ENCODE data around the gene CCDC69.
"Not testable (repeated sequence)": the region's sequence is repeated elsewhere in the genome, so short reads cannot be mapped to it uniquely, and the experiment has no call there.

Gene CCDC69

GRCh38 chr5:151205411-151205810 is 18.5 kb downstream of the CCDC69 start:
- no peak for TF ChIP-seq CTCF (IDR thresholded peaks at IDR 0.05; ENCODE audit: borderline replicate concordance, insufficient read depth, low read depth, low read length)
- H3K4me3 ChIP-seq (ENCODE audit: low read depth, low read length): no peak overlapping the region

GRCh38 chr5:151204051-151204450 is 19.8 kb downstream of the CCDC69 start:
- TF ChIP-seq CTCF (IDR thresholded peaks at IDR 0.05; ENCODE audit: borderline replicate concordance, insufficient read depth, low read depth, low read length): no peak
- no peak overlapping the region for H3K4me3 ChIP-seq (ENCODE audit: low read depth, low read length)

GRCh38 chr5:151202381-151203139 is 21.3 kb downstream of the CCDC69 start:
- no peak overlapping the region for H3K4me3 ChIP-seq (ENCODE audit: low read depth, low read length)
- no peak for TF ChIP-seq CTCF (IDR thresholded peaks at IDR 0.05; ENCODE audit: borderline replicate concordance, insufficient read depth, low read depth, low read length)

- H3K4me3 ChIP-seq (ENCODE audit: low read depth, low read length): no peak overlapping the region
Measured at GRCh38 chr5:151200913-151201595, 22.8 kb downstream of the CCDC69 start.

GRCh38 chr5:151199581-151200185 is 24.2 kb downstream of the CCDC69 start:
- TF ChIP-seq CTCF (IDR thresholded peaks at IDR 0.05; ENCODE audit: borderline replicate concordance, insufficient read depth, low read depth, low read length): no peak
- H3K4me3 ChIP-seq (ENCODE audit: low read depth, low read length): no peak overlapping the region

More at GRCh38 chr5:151200913-151201595, 22.8 kb downstream of the CCDC69 start:
- no peak for TF ChIP-seq CTCF (IDR thresholded peaks at IDR 0.05; ENCODE audit: borderline replicate concordance, insufficient read depth, low read depth, low read length)

- H3K4me3 ChIP-seq (ENCODE audit: low read depth, low read length): no peak overlapping the region
- no peak for TF ChIP-seq CTCF (IDR thresholded peaks at IDR 0.05; ENCODE audit: borderline replicate concordance, insufficient read depth, low read depth, low read length)
Measured at GRCh38 chr5:151198861-151199260, 25.0 kb downstream of the CCDC69 start.

GRCh38 chr5:151197291-151197600 is 26.6 kb downstream of the CCDC69 start:
- not testable (repeated sequence) for H3K4me3 ChIP-seq (ENCODE audit: low read depth, low read length)

All from GM12875 (cell line).